ENCODE measurements around the gene PEPD. TPM values are rescaled to one million over a fixed set of nuclear protein-coding genes. Genes with fewer than 3 reads are reported as not detected.

PEPD gene
- total and polyA plus RNA-seq, 2 of the 4 experiments (the other 2 are of a cell fraction) = 36.7 to 88.4 TPM

GRCh38 chr19:33426621-33427361 is 94.8 kb downstream of the PEPD start:
- no peak overlapping the region for H2BK5ac ChIP-seq (ENCODE audit: low read depth, low read length, poor library complexity, severe bottlenecking)
- H3K4me2 ChIP-seq (ENCODE audit: low read depth, low read length) = no peak overlapping the region
- H4K20me1 ChIP-seq (ENCODE audit: insufficient read depth, low read length) = 0 out of 2 replicates have a peak, but pooled peaks cover 4% of the 10 kb centered on the region
- H3K27me3 ChIP-seq (ENCODE audit: control insufficient read depth, insufficient read depth, low read length) = no peaks in the 10 kb centered on the region
- H3K18ac ChIP-seq (ENCODE audit: low read depth, low read length) = no peak overlapping the region
- no peak overlapping the region for H3K4me3 ChIP-seq (ENCODE audit: insufficient read depth, low read depth, low read length)
- no peak overlapping the region for H2BK15ac ChIP-seq (ENCODE audit: low read depth, low read length)
- H2BK20ac ChIP-seq (ENCODE audit: low read depth, low read length) = no peak overlapping the region
- no peak overlapping the region for H3K9ac ChIP-seq (ENCODE audit: low read depth, low read length)
- DNase-seq (no peak), ATAC-seq (ENCODE audit: low read depth) (no peak)
- no peak overlapping the region for H4K5ac ChIP-seq (ENCODE audit: low read depth, low read length)
- H3K79me1 ChIP-seq (ENCODE audit: low read depth in 1 of 2, low read length in 2 of 2) = no peaks in the 10 kb centered on the region
- in situ Hi-C loops (cut with MboI; ENCODE audit: low sequenced_read_pairs) = loop anchor here (5.0 kb wide), 1 partner anchor 346 kb away; no protein-coding TSS in a partner anchor
- H3K36me3 ChIP-seq (ENCODE audit: control insufficient read depth, insufficient read depth, low read length) = no peaks in the 10 kb centered on the region
- no peak overlapping the region for H3K23ac ChIP-seq (ENCODE audit: low read depth, low read length)
- H3K14ac ChIP-seq (replicated peaks; ENCODE audit: low read depth, low read length) = no peak overlapping the region
- no peak overlapping the region for H3K27ac ChIP-seq (ENCODE audit: insufficient read depth, low read length)
- H2AK5ac ChIP-seq (ENCODE audit: low read depth, low read length) = no peak overlapping the region
- H3K9me1 ChIP-seq (ENCODE audit: insufficient read depth, low read length) = peaks cover 3% of the 10 kb centered on the region; the same call in 1 of the 2 replicates
- no peaks in the 10 kb centered on the region for H3K9me3 ChIP-seq (ENCODE audit: control insufficient read depth, insufficient read depth, low read length)
- no peaks in the 10 kb centered on the region for H3K4me1 ChIP-seq (ENCODE audit: control insufficient read depth, insufficient read depth, low read length)
- no peak overlapping the region for H3K4ac ChIP-seq (ENCODE audit: low read depth, low read length)
- H2BK120ac ChIP-seq (ENCODE audit: low read depth, low read length) = no peak overlapping the region
- no peak overlapping the region for H3K56ac ChIP-seq (ENCODE audit: extremely low read depth, insufficient read depth, low read length)
- no peak overlapping the region for H4K91ac ChIP-seq (ENCODE audit: insufficient read depth, low read depth, low read length)
- no peak overlapping the region for H4K8ac ChIP-seq (ENCODE audit: low read depth in 2 of 2, low read length in 2 of 2)
- TF ChIP-seq MXI1 (IDR thresholded peaks at IDR 0.05; ENCODE audit: borderline replicate concordance, low read depth, low read length) (no peak), BHLHE40 (IDR thresholded peaks at IDR 0.05; ENCODE audit: low read depth, low read length) (no peak), POLR2A (IDR thresholded peaks at IDR 0.05; ENCODE audit: low read depth, low read length) (no peak), CHD1 (IDR thresholded peaks at IDR 0.05; ENCODE audit: low read depth, low read length) (no peak), RFX5 (IDR thresholded peaks at IDR 0.05; ENCODE audit: low read depth, low read length) (no peak), RCOR1 (IDR thresholded peaks at IDR 0.05; ENCODE audit: insufficient replicate concordance, low read length) (no peak), MAZ (IDR thresholded peaks at IDR 0.05; ENCODE audit: borderline replicate concordance, low read depth, low read length) (no peak), ELK1 (IDR thresholded peaks at IDR 0.05; ENCODE audit: borderline replicate concordance, low read depth, low read length) (no peak), CTCF (conservative IDR thresholded peaks at IDR 0.05; ENCODE audit: low read depth, low read length) (no peak), FOS (IDR thresholded peaks at IDR 0.05; ENCODE audit: low read depth, low read length) (no peak)
- no peak overlapping the region for H2AK9ac ChIP-seq (replicated peaks; ENCODE audit: low read depth, low read length, poor library complexity)
- ChIA-PET CTCF (no interaction called here), POLR2A (ENCODE audit: unreplicated experiment) (no interaction called here)
- dilution Hi-C loops (cut with HindIII; ENCODE audit: low sequenced_read_pairs, unreplicated experiment) = no loop called here
- no peak overlapping the region for H2AFZ ChIP-seq (replicated peaks; ENCODE audit: low read length, poor library complexity)
- BruUV-seq (replicated peaks) = no TSS peak
- intact Hi-C loops (cut with micrococcal nuclease) = no loop called here
- 67% methylated on average over 6 of the region's 24 CpGs; no CpG with 5 or more reads in 1 of the 2 experiments for WGBS, 2 experiments (ENCODE audit: extremely low coverage in 2 of 2, insufficient read length in 1 of 2)
